T-helper 17 cell (primary cell): ENCODE measurements around the gene DGKE. TPM values are rescaled to one million over a fixed set of nuclear protein-coding genes. Genes with fewer than 3 reads are reported as not detected.
A peak's percentile ranks its signal among the peaks of the same experiment; 100 is the strongest.

Experiments
- ATAC-seq: fragments of 150-1000 bp; cut with Tn5 transposase; 2 replicates; pipeline ENCODE4 v1.10.0; 2021; ENCODE audit warnings: mild to moderate bottlenecking, moderate library complexity
- DNase-seq, 3 donors: peaks; one replicate each; pipeline versions ENCODE4 v3.0.0 to v3.0.0-alpha.2; 2020 to 2021
- H3K9me3 ChIP-seq: one replicate; pipeline ENCODE4 v1.7.0; 2013; ENCODE audit warnings: low read length, mild to moderate bottlenecking; ENCODE audit not compliant: control insufficient read depth, poor library complexity, severe bottlenecking
- H3K27ac Mint-ChIP-seq: one replicate; pipeline ENCODE4 v1.8.0; 2022; ENCODE audit warnings: mild to moderate bottlenecking, moderate library complexity, mixed read lengths
- H3K27me3 Mint-ChIP-seq: one replicate; pipeline ENCODE4 v1.8.0; 2022; ENCODE audit warnings: mixed read lengths
- H3K36me3 Mint-ChIP-seq: one replicate; pipeline ENCODE4 v1.8.0; 2022; ENCODE audit warnings: low read depth, mixed read lengths
- H3K4me1 Mint-ChIP-seq: one replicate; pipeline ENCODE4 v1.8.0; 2022; ENCODE audit warnings: mild to moderate bottlenecking, mixed read lengths
- H3K4me3 Mint-ChIP-seq: one replicate; pipeline ENCODE4 v1.8.0; 2022; ENCODE audit warnings: mild to moderate bottlenecking, moderate library complexity, mixed read lengths
- total RNA-seq, 4 donors: library from RNA in 2 of 4; stranded (reverse) in 2 of 4; gene quantifications; one replicate each; pipeline ENCODE4 v1.2.3 and lab custom pipeline; 2022 to 2026

Gene DGKE
- total RNA-seq (10 to 100 TPM; 29.1 to 38.2 TPM), total RNA-seq (lab: John Stamatoyannopoulos, UW) (62.9 to 133 reads per million in 2 donors)

DNA sequence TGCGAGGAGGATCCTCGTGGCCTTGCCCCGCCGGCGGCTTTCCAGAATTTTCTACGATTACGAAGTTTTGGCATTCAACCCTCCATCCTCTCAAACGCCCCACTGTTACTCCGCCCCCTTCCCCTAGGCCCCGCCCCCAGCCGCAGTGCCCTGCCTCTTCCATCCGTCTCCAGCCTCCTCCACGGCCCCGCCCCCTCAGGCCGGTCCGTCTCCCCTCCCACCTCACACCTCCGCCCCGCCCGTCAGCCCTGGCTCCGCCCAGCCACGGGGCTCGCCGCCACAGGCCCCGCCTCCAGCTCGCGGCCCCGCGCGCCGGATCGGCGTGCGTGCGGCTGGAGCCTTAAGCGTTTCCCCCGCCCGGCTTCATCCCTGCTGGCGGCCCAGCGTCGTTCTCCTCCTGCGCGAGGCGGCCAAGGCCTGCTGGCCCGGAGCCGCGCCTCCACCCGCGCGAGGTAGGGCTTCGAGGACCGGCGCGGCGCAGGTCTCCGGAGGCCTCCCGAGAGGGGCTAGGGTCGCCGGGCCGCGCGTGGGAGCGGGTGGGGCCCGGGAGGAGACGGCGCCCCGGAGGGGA lies at the start of gene DGKE, which contains the start of gene C17orf67:
Gene DGKE (plus strand): TSS at position 343 of the 571 bp plus-strand sequence. CDS start 645 bp downstream, outside the sequence.
Gene C17orf67 (minus strand): TSS at position 112 of the 571 bp plus-strand sequence. CDS start 18,110 bp downstream, outside the sequence.
- ATAC-seq (peak; percentile 89), DNase-seq (peak; percentile 99 to 100 (median 99))
- Mint-ChIP-seq H3K36me3 (peaks cover 3% of the 10 kb centered on the region), H3K27me3 (no peaks in the 10 kb centered on the region), H3K4me1 (peaks cover 41% of the 10 kb centered on the region), H3K4me3 (peak within 1 kb of the TSS; percentile 95), H3K27ac (peak within 1 kb of the TSS; percentile 93)
- H3K9me3 ChIP-seq: no peaks in the 10 kb centered on the region

DNA sequence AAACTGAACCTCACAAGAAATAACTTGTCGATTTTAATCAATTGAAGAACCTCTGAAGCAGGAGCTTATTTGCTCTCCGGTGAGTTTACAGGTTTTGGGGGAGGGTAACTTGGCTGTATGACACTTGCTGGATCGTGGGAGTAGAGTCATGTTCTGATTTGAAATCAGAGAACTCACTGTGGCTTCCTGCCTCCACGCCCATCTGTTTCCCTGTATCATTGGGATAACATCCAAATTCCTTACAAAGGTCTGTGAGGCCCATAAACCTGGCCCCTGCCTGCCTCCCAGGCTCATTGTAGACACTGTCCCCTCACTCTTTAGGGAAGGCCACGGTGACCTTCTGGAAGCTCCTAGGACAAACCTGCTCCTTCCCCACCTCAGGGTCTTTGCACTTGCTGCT lies 48.5 kb upstream of the DGKE start:
- no peak overlapping the region for H3K4me3 Mint-ChIP-seq
- H3K9me3 ChIP-seq: no peaks in the 10 kb centered on the region
- DNase-seq: no peak
- no peak overlapping the region for H3K27ac Mint-ChIP-seq
- peaks cover 7% of the 10 kb centered on the region for H3K36me3 Mint-ChIP-seq
- H3K4me1 Mint-ChIP-seq: peaks cover 11% of the 10 kb centered on the region
- peaks cover 7% of the 10 kb centered on the region for H3K27me3 Mint-ChIP-seq
- no peak for ATAC-seq

DNA sequence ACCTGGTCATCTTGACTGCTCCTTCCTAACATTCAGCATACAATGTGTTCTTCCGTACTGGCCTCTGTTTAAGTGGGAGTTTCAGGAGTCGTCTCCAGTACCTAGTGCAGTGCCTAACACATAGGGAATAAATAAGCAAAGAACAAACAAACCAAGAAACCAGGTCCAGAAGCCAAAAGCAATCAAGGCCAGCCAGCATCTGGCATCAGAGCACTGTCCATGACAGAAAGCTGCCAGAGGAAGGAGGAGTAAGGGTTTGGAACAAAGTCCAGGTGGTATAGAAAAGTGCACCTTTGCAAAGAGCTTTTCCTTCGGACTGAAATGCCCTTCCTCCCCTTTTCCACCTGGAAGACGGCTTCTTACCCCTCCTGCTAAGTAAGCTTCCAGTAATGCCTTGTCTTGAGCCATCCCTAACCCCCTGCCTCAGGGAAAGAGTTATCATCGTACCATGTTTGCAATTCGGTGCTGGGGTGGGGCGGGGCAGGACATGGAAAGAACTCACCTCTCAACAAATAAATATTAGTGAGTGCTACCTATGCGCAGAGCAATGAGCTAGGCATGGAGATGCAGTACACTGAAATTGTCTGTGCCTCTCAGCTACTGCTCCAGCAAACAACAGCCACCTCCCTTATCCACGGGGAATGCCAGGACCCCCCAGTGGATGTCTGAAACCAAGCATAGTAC lies 47.8 kb upstream of the DGKE start:
- H3K9me3 ChIP-seq: no peaks in the 10 kb centered on the region
- Mint-ChIP-seq H3K4me3 (no peak overlapping the region), H3K27ac (no peak overlapping the region), H3K36me3 (peaks cover 7% of the 10 kb centered on the region), H3K4me1 (peaks cover 9% of the 10 kb centered on the region), H3K27me3 (peaks cover 7% of the 10 kb centered on the region)
- DNase-seq (no peak), ATAC-seq (no peak)

DNA sequence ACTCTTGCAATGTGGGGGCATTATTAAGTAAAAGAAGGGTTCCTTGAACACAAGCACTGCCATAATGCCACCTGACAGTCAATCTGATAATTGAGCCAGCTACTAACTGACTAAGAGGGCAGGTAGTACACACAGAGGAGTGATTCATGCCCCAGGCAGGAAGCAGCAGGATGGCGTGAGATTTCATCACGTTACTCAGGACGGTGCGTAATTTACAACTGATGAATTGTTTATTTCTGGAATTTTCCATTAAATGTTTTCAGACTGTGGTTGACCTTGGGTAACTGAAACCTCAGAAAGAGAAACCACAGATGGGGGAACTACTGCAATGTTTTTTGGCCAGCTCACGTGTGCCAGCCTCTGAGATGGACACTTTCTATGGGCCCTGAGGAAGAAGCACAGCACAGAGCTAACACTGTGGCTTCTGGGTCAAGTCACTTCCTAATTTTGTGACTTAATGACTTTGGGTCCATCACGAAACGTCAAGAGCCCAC lies 46.9 kb upstream of the DGKE start:
- H3K4me1 Mint-ChIP-seq: peaks cover 9% of the 10 kb centered on the region
- peaks cover 3% of the 10 kb centered on the region for H3K27me3 Mint-ChIP-seq
- H3K27ac Mint-ChIP-seq: no peak overlapping the region
- DNase-seq: no peak
- no peaks in the 10 kb centered on the region for H3K9me3 ChIP-seq
- peak; percentile 77 for ATAC-seq
- peaks cover 7% of the 10 kb centered on the region for H3K36me3 Mint-ChIP-seq
- H3K4me3 Mint-ChIP-seq: peak overlapping the region; percentile 21

DNA sequence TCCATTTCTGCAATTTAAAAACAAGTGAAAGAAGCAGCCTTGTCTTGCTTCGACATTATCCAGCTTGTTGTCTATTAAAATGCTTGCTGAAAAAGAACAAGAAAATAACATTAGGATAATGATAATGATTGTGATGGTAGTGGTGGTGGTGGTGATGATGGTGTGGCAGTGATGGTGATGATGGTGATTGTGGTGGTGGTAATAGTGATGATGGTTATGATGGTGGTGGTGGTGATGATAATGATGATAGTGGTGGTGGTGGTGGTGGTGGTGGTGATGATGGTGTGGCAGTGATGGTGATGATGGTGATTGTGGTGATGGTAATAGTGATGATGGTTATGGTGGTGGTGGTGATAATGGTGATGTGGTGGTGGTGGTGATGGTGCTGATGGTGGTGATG lies 41.7 kb upstream of the DGKE start:
- Mint-ChIP-seq H3K4me1 (peaks cover under 1% of the 10 kb centered on the region), H3K4me3 (no peak overlapping the region), H3K27me3 (no peaks in the 10 kb centered on the region), H3K36me3 (peaks cover 4% of the 10 kb centered on the region), H3K27ac (no peak overlapping the region)
- H3K9me3 ChIP-seq: no peaks in the 10 kb centered on the region
- no peak for DNase-seq
- no peak for ATAC-seq

DNA sequence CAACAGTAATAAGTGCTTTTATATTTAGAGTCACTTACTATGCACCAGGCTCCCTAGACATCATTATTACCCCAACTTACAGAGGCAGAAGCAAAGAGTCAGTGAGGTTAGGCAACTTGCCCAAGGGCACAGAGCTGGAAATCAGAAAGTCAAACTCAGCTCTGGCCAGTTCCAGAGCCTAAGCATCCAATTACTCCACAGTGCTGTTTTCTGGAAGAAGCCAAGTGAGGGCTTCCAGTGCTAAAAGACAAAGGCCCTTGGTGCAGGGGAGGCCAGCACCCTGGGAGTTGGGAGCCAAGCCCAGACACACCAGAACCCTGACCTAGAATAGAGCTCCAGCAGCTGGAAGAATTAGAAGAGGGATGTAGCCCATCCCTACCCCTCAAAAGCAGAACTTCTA lies 40.4 kb upstream of the DGKE start:
- H3K9me3 ChIP-seq: no peaks in the 10 kb centered on the region
- ATAC-seq (no peak), DNase-seq (no peak)
- H3K27ac Mint-ChIP-seq: no peak overlapping the region
- H3K4me1 Mint-ChIP-seq: peaks cover 7% of the 10 kb centered on the region
- H3K27me3 Mint-ChIP-seq: no peaks in the 10 kb centered on the region
- peaks cover 11% of the 10 kb centered on the region for H3K36me3 Mint-ChIP-seq
- no peak overlapping the region for H3K4me3 Mint-ChIP-seq

DNA sequence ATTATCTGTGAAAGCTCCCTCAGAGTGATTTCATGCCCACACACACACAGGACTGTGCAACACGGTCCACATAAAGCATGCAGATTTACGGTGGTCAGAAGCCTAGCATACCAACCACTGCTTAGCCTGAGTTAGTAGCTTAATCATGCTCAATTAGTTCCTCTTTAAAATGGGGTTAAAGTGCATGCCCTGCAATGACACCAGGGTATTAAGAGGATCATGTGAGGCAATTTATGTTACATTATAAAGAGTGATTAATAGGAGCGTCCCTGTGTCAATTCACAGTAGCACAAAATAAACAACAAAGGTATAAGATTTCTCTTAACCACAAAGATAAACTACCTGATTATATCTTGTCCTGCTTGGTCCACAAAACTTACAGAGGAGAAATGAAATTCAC lies 40.0 kb upstream of the DGKE start:
- H3K4me3 Mint-ChIP-seq: no peak overlapping the region
- H3K27me3 Mint-ChIP-seq: no peaks in the 10 kb centered on the region
- H3K9me3 ChIP-seq: no peaks in the 10 kb centered on the region
- no peak overlapping the region for H3K27ac Mint-ChIP-seq
- ATAC-seq: no peak
- H3K36me3 Mint-ChIP-seq: peaks cover 11% of the 10 kb centered on the region
- peaks cover 7% of the 10 kb centered on the region for H3K4me1 Mint-ChIP-seq
- no peak for DNase-seq

DNA sequence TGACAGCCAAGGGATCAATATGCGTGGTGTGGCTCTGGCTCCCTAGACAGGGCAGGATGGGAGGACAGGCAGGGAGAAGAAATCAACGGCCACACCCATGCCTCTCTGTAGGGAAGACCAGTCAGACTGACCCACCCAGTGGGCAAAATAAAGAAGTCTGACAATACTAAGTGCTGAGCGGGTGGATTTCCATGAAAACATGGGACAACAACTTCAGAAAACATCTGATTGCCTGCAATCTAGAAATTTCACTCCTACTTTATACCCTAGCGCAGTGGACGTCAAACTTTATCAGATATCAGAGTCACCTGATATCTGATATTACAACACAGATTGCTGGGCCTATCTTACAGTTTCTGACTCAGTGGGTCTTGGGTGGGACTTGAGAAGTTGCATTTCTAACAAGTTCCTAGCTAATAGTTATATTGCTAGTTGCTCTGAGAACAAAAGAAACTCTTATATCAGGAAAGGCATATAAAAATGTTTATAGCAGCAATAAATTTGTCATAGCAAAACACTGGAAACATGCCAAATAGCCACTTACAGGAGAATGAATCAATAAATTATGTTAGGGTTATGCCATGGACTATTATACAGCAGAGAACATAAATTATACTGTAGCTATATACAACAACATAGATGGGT lies 38.6 kb upstream of the DGKE start:
- Mint-ChIP-seq H3K36me3 (peaks cover 9% of the 10 kb centered on the region), H3K27ac (no peak overlapping the region), H3K4me1 (peaks cover 9% of the 10 kb centered on the region)

DNA sequence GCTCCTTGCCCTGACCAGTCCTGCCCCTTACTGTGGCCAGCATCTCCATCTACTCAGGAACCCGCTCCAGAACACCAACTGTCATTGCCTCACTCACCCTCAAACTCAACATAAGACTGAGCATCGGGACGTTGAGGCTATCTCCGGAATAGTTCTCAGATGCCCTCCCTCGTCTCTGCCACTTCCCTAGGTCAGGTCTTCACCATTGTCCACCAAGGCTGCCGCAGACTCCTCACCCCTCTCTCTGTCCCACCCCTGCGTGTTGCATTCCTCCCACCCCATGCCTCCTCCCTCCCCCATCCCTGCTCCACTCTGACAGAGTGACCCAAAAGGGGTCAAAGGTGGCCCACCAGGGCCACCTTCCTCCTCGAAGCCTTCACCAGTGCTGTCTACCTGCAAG lies 37.4 kb upstream of the DGKE start:
- no peaks in the 10 kb centered on the region for H3K9me3 ChIP-seq
- ATAC-seq (no peak), DNase-seq (no peak)
- H3K4me1 Mint-ChIP-seq: peaks cover 9% of the 10 kb centered on the region
- H3K27ac Mint-ChIP-seq: no peak overlapping the region
- H3K4me3 Mint-ChIP-seq: no peak overlapping the region
- no peaks in the 10 kb centered on the region for H3K27me3 Mint-ChIP-seq
- peaks cover 14% of the 10 kb centered on the region for H3K36me3 Mint-ChIP-seq

More for the DNA sequence above, 38.6 kb upstream of the DGKE start:
- no peak for ATAC-seq
- Mint-ChIP-seq H3K4me3 (no peak overlapping the region), H3K27me3 (no peaks in the 10 kb centered on the region)
- no peak for DNase-seq
- H3K9me3 ChIP-seq: no peaks in the 10 kb centered on the region

DNA sequence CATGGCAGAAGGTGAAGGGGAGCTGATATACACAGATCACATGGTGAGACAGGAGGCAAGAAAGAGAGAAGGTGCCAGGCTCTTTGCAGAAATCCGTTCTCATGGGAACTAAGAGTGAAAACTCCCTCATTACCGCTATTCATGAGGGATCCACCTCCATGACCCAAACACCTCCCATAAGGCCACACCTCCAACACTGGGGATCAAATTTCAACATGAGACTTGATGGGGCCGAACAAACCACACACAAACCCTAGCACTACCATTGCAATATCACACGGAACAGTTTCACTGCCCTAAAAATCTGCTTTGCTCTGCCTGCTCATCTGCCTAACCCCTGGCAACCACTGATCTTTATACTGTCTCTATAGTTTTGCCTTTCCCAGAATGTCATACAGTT lies 35.0 kb upstream of the DGKE start:
- H3K9me3 ChIP-seq: no peaks in the 10 kb centered on the region
- DNase-seq: no peak
- Mint-ChIP-seq H3K36me3 (peaks cover 12% of the 10 kb centered on the region), H3K27ac (no peak overlapping the region), H3K27me3 (no peaks in the 10 kb centered on the region), H3K4me3 (no peak overlapping the region), H3K4me1 (peaks cover 9% of the 10 kb centered on the region)
- ATAC-seq: no peak

DNA sequence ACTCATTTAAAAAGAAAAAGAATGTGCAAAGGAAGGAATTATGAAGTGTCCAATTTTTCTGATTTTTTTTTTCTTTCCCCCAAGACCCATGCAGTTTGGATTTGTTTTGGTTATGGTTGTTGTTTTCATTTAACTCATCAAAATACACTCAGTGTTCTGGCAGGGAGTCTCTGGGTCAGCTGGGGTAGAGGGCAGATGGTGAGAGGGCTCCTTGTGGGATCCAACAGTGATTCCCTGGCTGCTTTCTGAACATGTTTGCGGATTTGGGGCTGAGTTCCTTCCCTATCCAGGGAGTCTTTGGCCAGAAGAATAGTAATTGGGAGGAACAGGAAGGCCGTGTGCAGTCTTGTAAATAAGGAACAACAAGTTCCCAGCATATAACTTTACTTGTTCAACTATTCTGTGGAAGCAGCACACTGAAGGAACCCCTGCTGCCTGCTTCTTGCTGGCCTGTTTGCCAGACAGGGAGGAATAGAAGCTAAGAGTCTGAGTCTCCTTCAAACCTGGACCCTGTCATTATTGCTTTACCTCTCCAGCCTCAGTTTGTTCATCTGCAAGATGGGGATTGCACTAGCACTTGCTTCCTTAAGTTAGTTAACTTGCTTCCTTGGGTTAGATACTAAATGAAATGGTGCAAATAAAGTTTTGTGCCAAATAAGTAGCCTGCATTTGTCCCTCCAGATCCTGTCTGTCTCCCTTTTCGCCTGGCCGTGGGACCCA lies 32.3 kb upstream of the DGKE start:
- no peaks in the 10 kb centered on the region for H3K27me3 Mint-ChIP-seq
- H3K9me3 ChIP-seq: no peaks in the 10 kb centered on the region
- H3K4me1 Mint-ChIP-seq: peaks cover 9% of the 10 kb centered on the region
- peaks cover 12% of the 10 kb centered on the region for H3K36me3 Mint-ChIP-seq
- no peak overlapping the region for H3K4me3 Mint-ChIP-seq
- DNase-seq (no peak), ATAC-seq (no peak)
- no peak overlapping the region for H3K27ac Mint-ChIP-seq

DNA sequence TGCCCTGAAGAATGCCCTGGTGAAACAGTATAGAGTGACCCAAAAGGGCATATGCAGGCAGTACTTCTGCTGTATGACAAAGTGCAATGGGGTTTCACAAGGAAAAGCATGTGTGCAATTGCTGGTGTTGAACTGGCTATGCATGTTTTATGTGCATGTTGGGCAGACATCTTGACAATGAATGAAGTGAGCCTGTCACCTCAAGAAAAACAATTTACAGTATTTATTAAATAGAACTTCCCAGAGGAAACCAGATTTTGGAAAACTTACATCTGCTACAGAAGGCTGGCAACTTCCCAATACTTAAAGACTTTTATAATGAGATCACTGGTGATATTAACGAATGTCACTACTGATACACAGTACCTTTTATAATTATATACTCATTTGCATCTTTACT lies 30.9 kb upstream of the DGKE start:
- Mint-ChIP-seq H3K27me3 (no peaks in the 10 kb centered on the region), H3K27ac (no peak overlapping the region), H3K36me3 (peaks cover 10% of the 10 kb centered on the region), H3K4me3 (no peak overlapping the region), H3K4me1 (peaks cover 3% of the 10 kb centered on the region)
- no peak for DNase-seq
- no peak for ATAC-seq
- no peaks in the 10 kb centered on the region for H3K9me3 ChIP-seq

DNA sequence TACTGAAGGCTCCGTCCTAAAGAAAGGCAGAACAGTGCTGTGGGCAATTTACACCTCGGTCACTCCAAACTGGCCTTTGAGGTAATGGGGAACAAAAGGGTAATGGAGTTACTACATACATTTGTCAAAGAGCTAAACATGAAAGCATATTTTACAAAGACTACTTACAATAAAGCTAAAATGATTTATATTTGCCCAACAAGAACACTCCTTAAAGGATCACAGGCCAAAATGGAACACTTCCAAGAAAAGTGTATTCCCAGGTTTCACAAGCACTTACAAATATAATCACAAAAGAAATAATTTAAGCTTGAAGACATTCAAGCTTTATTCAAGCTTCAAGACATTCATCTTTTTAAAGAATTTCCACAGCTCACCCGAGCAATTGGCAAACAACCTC lies 29.5 kb upstream of the DGKE start:
- Mint-ChIP-seq H3K36me3 (peaks cover 9% of the 10 kb centered on the region), H3K27me3 (no peaks in the 10 kb centered on the region), H3K27ac (no peak overlapping the region), H3K4me3 (no peak overlapping the region), H3K4me1 (no peaks in the 10 kb centered on the region)
- ATAC-seq: no peak
- H3K9me3 ChIP-seq: no peaks in the 10 kb centered on the region
- no peak for DNase-seq
